ENCODE data around the gene PCCA.

The PCCA gene

GRCh38 chr13:100100115-100100879, 11.4 kb downstream of the PCCA start:
- ATAC-seq, result no peak; the same call in 2 of the 3 replicates
- TF ChIP-seq CSDC2 (CRISPR knock-in tag; IDR thresholded peaks at IDR 0.05), result no peak
- no peak for TF ChIP-seq ARNTL (CRISPR knock-in tag; IDR thresholded peaks at IDR 0.05; ENCODE audit: borderline replicate concordance, low read depth)
- TF ChIP-seq ISL1 (CRISPR knock-in tag; IDR thresholded peaks at IDR 0.05), result no peak
- TF ChIP-seq ZNF70 (CRISPR knock-in tag; IDR thresholded peaks at IDR 0.05), result no peak
- no peak for TF ChIP-seq ZNF8 (CRISPR knock-in tag; IDR thresholded peaks at IDR 0.05)
- no peak for TF ChIP-seq OSR1 (CRISPR knock-in tag; IDR thresholded peaks at IDR 0.05)
- no peak for TF ChIP-seq TSHZ2 (CRISPR knock-in tag; IDR thresholded peaks at IDR 0.05)
- no peak for TF ChIP-seq CREB5 (CRISPR knock-in tag; IDR thresholded peaks at IDR 0.05; ENCODE audit: low read depth)
- TF ChIP-seq ZC3H10 (CRISPR knock-in tag; IDR thresholded peaks at IDR 0.05), result no peak

- ATAC-seq, result no peak
- no peak for TF ChIP-seq ZFP3 (CRISPR knock-in tag; IDR thresholded peaks at IDR 0.05)
- TF ChIP-seq ISL1 (CRISPR knock-in tag; IDR thresholded peaks at IDR 0.05), result no peak
- no peak for TF ChIP-seq TCF4 (CRISPR knock-in tag; IDR thresholded peaks at IDR 0.05; ENCODE audit: borderline replicate concordance)
- no peak for TF ChIP-seq OSR1 (CRISPR knock-in tag; IDR thresholded peaks at IDR 0.05)
- TF ChIP-seq ARNTL (CRISPR knock-in tag; IDR thresholded peaks at IDR 0.05; ENCODE audit: borderline replicate concordance, low read depth), result no peak
- no peak for TF ChIP-seq CSDC2 (CRISPR knock-in tag; IDR thresholded peaks at IDR 0.05)
- TF ChIP-seq ZNF70 (CRISPR knock-in tag; IDR thresholded peaks at IDR 0.05), result no peak
Observed at GRCh38 chr13:100102042-100102441, 13.1 kb downstream of the PCCA start.

GRCh38 chr13:100106005-100106404, 17.1 kb downstream of the PCCA start:
- no peak for ATAC-seq
- TF ChIP-seq CSDC2 (CRISPR knock-in tag; IDR thresholded peaks at IDR 0.05), result no peak
- TF ChIP-seq OSR1 (CRISPR knock-in tag; IDR thresholded peaks at IDR 0.05), result no peak
- TF ChIP-seq ZNF565 (CRISPR knock-in tag; conservative IDR thresholded peaks at IDR 0.05; ENCODE audit: low read depth), result no peak
- TF ChIP-seq ZNF8 (CRISPR knock-in tag; IDR thresholded peaks at IDR 0.05), result no peak
- no peak for TF ChIP-seq TOX (CRISPR knock-in tag; IDR thresholded peaks at IDR 0.05; ENCODE audit: borderline replicate concordance)
- no peak for TF ChIP-seq TSHZ2 (CRISPR knock-in tag; IDR thresholded peaks at IDR 0.05)
- TF ChIP-seq TCF4 (CRISPR knock-in tag; IDR thresholded peaks at IDR 0.05; ENCODE audit: borderline replicate concordance), result no peak
- no peak for TF ChIP-seq BACH2 (CRISPR knock-in tag; IDR thresholded peaks at IDR 0.05; ENCODE audit: borderline replicate concordance)
- TF ChIP-seq ISL1 (CRISPR knock-in tag; IDR thresholded peaks at IDR 0.05), result no peak
- no peak for TF ChIP-seq ZC3H10 (CRISPR knock-in tag; IDR thresholded peaks at IDR 0.05)
- TF ChIP-seq ZNF70 (CRISPR knock-in tag; IDR thresholded peaks at IDR 0.05), result no peak
- TF ChIP-seq CREB5 (CRISPR knock-in tag; IDR thresholded peaks at IDR 0.05; ENCODE audit: low read depth), result no peak
- no peak for TF ChIP-seq RARB (CRISPR knock-in tag; IDR thresholded peaks at IDR 0.05)

GRCh38 chr13:100106705-100107104, 17.8 kb downstream of the PCCA start:
- TF ChIP-seq SNAI2 (CRISPR knock-in tag; IDR thresholded peaks at IDR 0.05) (no peak), PPARA (CRISPR knock-in tag; IDR thresholded peaks at IDR 0.05; ENCODE audit: borderline replicate concordance) (no peak), PATZ1 (CRISPR knock-in tag; IDR thresholded peaks at IDR 0.05; ENCODE audit: borderline replicate concordance) (no peak), CREB5 (CRISPR knock-in tag; IDR thresholded peaks at IDR 0.05; ENCODE audit: low read depth) (no peak), ZNF70 (CRISPR knock-in tag; IDR thresholded peaks at IDR 0.05) (no peak), ARNTL (CRISPR knock-in tag; IDR thresholded peaks at IDR 0.05; ENCODE audit: borderline replicate concordance, low read depth) (no peak)

More at GRCh38 chr13:100106705-100107104, 17.8 kb downstream of the PCCA start:
- no peak for ATAC-seq

Data from SK-N-SH treated with all-trans-retinoic acid at 6 μM for 48 hours (cell line).